Measurements from ENCODE around the gene EXOC6.

DNA sequence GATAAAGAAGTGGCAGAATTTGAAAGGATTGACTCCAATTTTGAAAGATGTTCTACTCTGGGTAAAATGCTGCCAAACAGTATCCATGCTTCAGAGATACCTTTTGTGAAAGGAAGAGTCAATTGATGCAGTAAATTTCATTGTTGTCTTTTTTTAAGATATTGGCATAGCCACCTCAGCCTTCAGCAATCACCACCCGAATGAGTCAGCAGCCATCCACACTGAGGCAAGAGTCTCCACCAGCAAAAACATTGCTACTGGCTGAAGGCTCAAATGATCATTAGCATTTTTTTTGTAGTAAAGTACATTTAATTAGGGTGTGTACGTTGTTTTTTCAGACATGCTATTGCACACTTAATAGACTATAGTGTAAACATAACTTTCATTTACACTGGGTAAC is 180.6 kb downstream of the EXOC6 start:
- no peak for TF ChIP-seq CTCF (IDR thresholded peaks at IDR 0.05 in 2 of 3, conservative IDR thresholded peaks at IDR 0.05 in 1 of 3; ENCODE audit: borderline replicate concordance in 1 of 3, insufficient read depth in 1 of 3, low read depth in 2 of 3, low read length in 2 of 3)
- no peak for TF ChIP-seq EGR1 (IDR thresholded peaks at IDR 0.05; ENCODE audit: low read depth)
- TF ChIP-seq EZH2 (IDR thresholded peaks at IDR 0.05), result no peak
- no peak for TF ChIP-seq SIN3A (IDR thresholded peaks at IDR 0.05; ENCODE audit: low read depth)
- TF ChIP-seq, protein P1, sequence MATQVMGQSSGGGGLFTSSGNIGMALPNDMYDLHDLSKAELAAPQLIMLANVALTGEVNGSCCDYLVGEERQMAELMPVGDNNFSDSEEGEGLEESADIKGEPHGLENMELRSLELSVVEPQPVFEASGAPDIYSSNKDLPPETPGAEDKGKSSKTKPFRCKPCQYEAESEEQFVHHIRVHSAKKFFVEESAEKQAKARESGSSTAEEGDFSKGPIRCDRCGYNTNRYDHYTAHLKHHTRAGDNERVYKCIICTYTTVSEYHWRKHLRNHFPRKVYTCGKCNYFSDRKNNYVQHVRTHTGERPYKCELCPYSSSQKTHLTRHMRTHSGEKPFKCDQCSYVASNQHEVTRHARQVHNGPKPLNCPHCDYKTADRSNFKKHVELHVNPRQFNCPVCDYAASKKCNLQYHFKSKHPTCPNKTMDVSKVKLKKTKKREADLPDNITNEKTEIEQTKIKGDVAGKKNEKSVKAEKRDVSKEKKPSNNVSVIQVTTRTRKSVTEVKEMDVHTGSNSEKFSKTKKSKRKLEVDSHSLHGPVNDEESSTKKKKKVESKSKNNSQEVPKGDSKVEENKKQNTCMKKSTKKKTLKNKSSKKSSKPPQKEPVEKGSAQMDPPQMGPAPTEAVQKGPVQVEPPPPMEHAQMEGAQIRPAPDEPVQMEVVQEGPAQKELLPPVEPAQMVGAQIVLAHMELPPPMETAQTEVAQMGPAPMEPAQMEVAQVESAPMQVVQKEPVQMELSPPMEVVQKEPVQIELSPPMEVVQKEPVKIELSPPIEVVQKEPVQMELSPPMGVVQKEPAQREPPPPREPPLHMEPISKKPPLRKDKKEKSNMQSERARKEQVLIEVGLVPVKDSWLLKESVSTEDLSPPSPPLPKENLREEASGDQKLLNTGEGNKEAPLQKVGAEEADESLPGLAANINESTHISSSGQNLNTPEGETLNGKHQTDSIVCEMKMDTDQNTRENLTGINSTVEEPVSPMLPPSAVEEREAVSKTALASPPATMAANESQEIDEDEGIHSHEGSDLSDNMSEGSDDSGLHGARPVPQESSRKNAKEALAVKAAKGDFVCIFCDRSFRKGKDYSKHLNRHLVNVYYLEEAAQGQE (IDR thresholded peaks at IDR 0.05; ENCODE audit: low read depth), result no peak
- TF ChIP-seq YY1 (IDR thresholded peaks at IDR 0.05; ENCODE audit: extremely low read depth, insufficient replicate concordance, low read depth, low read length), result no peak
- no peak for TF ChIP-seq POLR2AphosphoS5 (IDR thresholded peaks at IDR 0.05; ENCODE audit: low read depth, low read length)
- no peak for TF ChIP-seq SP1 (IDR thresholded peaks at IDR 0.05; ENCODE audit: low read depth)
- TF ChIP-seq, protein P2, sequence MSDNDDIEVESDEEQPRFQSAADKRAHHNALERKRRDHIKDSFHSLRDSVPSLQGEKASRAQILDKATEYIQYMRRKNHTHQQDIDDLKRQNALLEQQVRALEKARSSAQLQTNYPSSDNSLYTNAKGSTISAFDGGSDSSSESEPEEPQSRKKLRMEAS (IDR thresholded peaks at IDR 0.05), result no peak
- no peak for TF ChIP-seq CEBPB (IDR thresholded peaks at IDR 0.05; ENCODE audit: low read depth)
